HepG2 (cell line): ENCODE results near the gene MYO18B. TPM values are rescaled to one million over a fixed set of nuclear protein-coding genes. Genes with fewer than 3 reads are reported as not detected.

Experiments used
- ATAC-seq: fragments of 200-7000 bp; cut with Tn5 transposase; 3 replicates; pipeline ENCODE4 v1.9.1; 2020; ENCODE audit warnings: mild to moderate bottlenecking, moderate library complexity
- BruUV-seq: library from RNA; stranded (reverse); fragments of 400-500 nt; replicated peaks from 2 replicates; lab custom pipeline; 2021; lab: Mats Ljungman, UMichigan
- CTCF ChIA-PET: fragments of 300-600 bp; formaldehyde crosslinking; extraction: SDS; loops from one replicate; lab custom pipeline; 2021; ENCODE audit warnings: low total read pairs, inconsistent platforms, low intra/inter-chr PET ratio; lab: Yijun Ruan, JAX
- POLR2A ChIA-PET: fragments of 350-600 bp; sonication (Branson Sonifier 250); formaldehyde crosslinking; loops from one replicate; lab custom pipeline; 2020; ENCODE audit warnings: antibody characterized with exemption, inconsistent platforms; lab: Yijun Ruan, JAX
- DNase-seq: peaks from one replicate; pipeline ENCODE4 v3.0.0-alpha.2; 2015; ENCODE audit warnings: low spot score
- FAIRE-seq: peaks from 3 replicates; lab custom pipeline; 2011; peaks lifted over from hg19 to GRCh38; lab: Jason Lieb, UNC
- H2AFZ ChIP-seq: one replicate; pipeline ENCODE4 v1.6.1; 2011; ENCODE audit warnings: low read length, inconsistent platforms
- H3K27ac ChIP-seq: fragments of 300-600 bp; 3 replicates; pipeline ENCODE4 v1.8.0; 2011; ENCODE audit warnings: mixed run types, mild to moderate bottlenecking, mixed read lengths, low read length, inconsistent platforms; ENCODE audit not compliant: insufficient read depth; ENCODE audit errors: extremely low read length
- H3K27me3 ChIP-seq, 2 experiments: fragments of 200-600 bp in 1 of 2; 2 replicates in 1 of 2; 3 replicates in 1 of 2; pipeline versions ENCODE4 v1.6.0 to v1.8.0; 2011; ENCODE audit warnings: low read length in 2 of 2, mild to moderate bottlenecking in 2 of 2, moderate library complexity in 2 of 2, inconsistent platforms in 1 of 2; ENCODE audit not compliant: insufficient read depth in 2 of 2, control insufficient read depth in 1 of 2
- H3K36me3 ChIP-seq, 2 experiments: fragments of 200-600 bp in 1 of 2; replicated peaks in 1 of 2; 2 replicates in 1 of 2; 3 replicates in 1 of 2; pipeline versions ENCODE4 v1.5.1 to v1.8.0; 2011; ENCODE audit warnings: low read length in 2 of 2, inconsistent platforms in 1 of 2; ENCODE audit not compliant: insufficient read depth in 2 of 2, control insufficient read depth in 1 of 2
- H3K4me1 ChIP-seq: 2 replicates; pipeline ENCODE4 v1.5.1; 2012; ENCODE audit warnings: low read length, inconsistent platforms; ENCODE audit not compliant: insufficient read depth
- H3K4me2 ChIP-seq: 2 replicates; pipeline ENCODE4 v1.6.0; 2011; ENCODE audit warnings: low read depth, low read length, inconsistent platforms
- H3K4me3 ChIP-seq, 3 experiments: fragments of 200-600 bp in 1 of 3; sonication (generic), shearing (Covaris generic) in 1 of 3; replicated peaks in 1 of 3; 2 replicates each; pipeline ENCODE4 v1.5.1; 2011 to 2016; ENCODE audit warnings: low read length in 3 of 3, inconsistent platforms in 2 of 3, low read depth in 2 of 3, mild to moderate bottlenecking in 2 of 3, control low read depth in 1 of 3, mixed read lengths in 1 of 3; ENCODE audit not compliant: insufficient read depth in 1 of 3
- H3K79me2 ChIP-seq: one replicate; pipeline ENCODE4 v1.6.1; 2011; ENCODE audit warnings: low read length, inconsistent platforms; ENCODE audit not compliant: insufficient read depth
- H3K9ac ChIP-seq: 2 replicates; pipeline ENCODE4 v1.6.0; 2011; ENCODE audit warnings: mild to moderate bottlenecking, low read depth, low read length, inconsistent platforms; ENCODE audit not compliant: insufficient read depth
- H3K9me3 ChIP-seq: 2 replicates; pipeline ENCODE4 v1.5.1; 2012; ENCODE audit warnings: mild to moderate bottlenecking, low read length
- H4K20me1 ChIP-seq: 2 replicates; pipeline ENCODE4 v1.6.0; 2011; ENCODE audit warnings: inconsistent platforms, mild to moderate bottlenecking, low read length, moderate library complexity; ENCODE audit not compliant: insufficient read depth
- ATF2 ChIP-seq: sonication (generic); formaldehyde crosslinking; IDR thresholded peaks from 2 replicates; pipeline ENCODE4 v1.4.0; 2020; ENCODE audit warnings: missing genetic modification reagents
- GABPA ChIP-seq, 2 experiments: IDR thresholded peaks; 2 replicates each; pipeline ENCODE4 v1.6.1; 2011 to 2016; ENCODE audit warnings: low read depth in 2 of 2, low read length in 1 of 2, missing biosample characterization in 1 of 2, missing genetic modification characterization in 1 of 2
- KDM6A ChIP-seq: IDR thresholded peaks from 2 replicates; pipeline ENCODE4 v1.6.1; 2016; ENCODE audit warnings: low read depth
- NCOA2 ChIP-seq: sonication (generic); formaldehyde crosslinking; IDR thresholded peaks from 2 replicates; pipeline ENCODE4 v1.8.0; 2022; ENCODE audit warnings: inconsistent platforms
- NFKB2 ChIP-seq: sonication (generic); formaldehyde crosslinking; IDR thresholded peaks from 2 replicates; pipeline ENCODE4 v1.4.0; 2020; ENCODE audit warnings: missing genetic modification reagents, borderline replicate concordance
- NR2F1 ChIP-seq, 2 experiments: fragments of 450-650 bp in 1 of 2; formaldehyde crosslinking in 1 of 2; IDR thresholded peaks; 2 replicates each; pipeline versions ENCODE4 v1.5.0 to v1.6.1; 2016 to 2020; ENCODE audit warnings: mild to moderate bottlenecking in 1 of 2, missing compliant biosample characterization in 1 of 2, missing genetic modification reagents in 1 of 2, moderate library complexity in 1 of 2
- RORA ChIP-seq: sonication (generic); formaldehyde crosslinking; IDR thresholded peaks from 2 replicates; pipeline ENCODE4 v1.5.0; 2020; ENCODE audit warnings: mild to moderate bottlenecking, missing genetic modification reagents, moderate library complexity
- SNRNP70 ChIP-seq: fragments of 200-400 bp; formaldehyde crosslinking; IDR thresholded peaks from 2 replicates; pipeline ENCODE4 v1.6.1; 2017; ENCODE audit warnings: mild to moderate bottlenecking, low read depth, low read length, moderate library complexity
- TFE3 ChIP-seq: IDR thresholded peaks from 2 replicates; pipeline ENCODE4 v1.6.1; 2016
- ZNF138 ChIP-seq: sonication (generic); formaldehyde crosslinking; IDR thresholded peaks from 2 replicates; pipeline ENCODE4 v1.5.0; 2020; ENCODE audit warnings: mild to moderate bottlenecking, low read depth, missing genetic modification reagents
- ZNF205 ChIP-seq: IDR thresholded peaks from 2 replicates; pipeline ENCODE4 v1.6.1; 2018; ENCODE audit warnings: missing biosample characterization, missing genetic modification reagents
- ZNF589 ChIP-seq: sonication (generic); formaldehyde crosslinking; conservative IDR thresholded peaks from 2 replicates; pipeline ENCODE4 v1.8.0; 2022; ENCODE audit warnings: mild to moderate bottlenecking, moderate library complexity, missing genetic modification reagents
- ZNF605 ChIP-seq: sonication (generic); formaldehyde crosslinking; IDR thresholded peaks from 2 replicates; pipeline ENCODE4 v1.8.0; 2022; ENCODE audit warnings: mild to moderate bottlenecking, missing genetic modification reagents
- WGBS: methylation state at CpG from one replicate; pipeline ENCODE4 v1.1.6; 2017; ENCODE audit warnings: low lambda C conversion rate; 5-methylcytosine and 5-hydroxymethylcytosine counted together
- in situ Hi-C: cut with HindIII; loops from 2 replicates; pipeline ENCODE4 v1.10.0; 2017; ENCODE audit warnings: low pct_unique_long_range_greater_than_20kb; ENCODE audit not compliant: extremely low pct_ligation_motif_present
- intact Hi-C: fragments of 100-400 bp; cut with micrococcal nuclease; formaldehyde crosslinking; loops from one replicate; pipeline ENCODE4 v1.10.0; 2022; ENCODE audit not compliant: unreplicated experiment
- polyA plus RNA-seq, 8 experiments: library from polyadenylated mRNA; depleted of rRNA in 3 of 8; stranded (reverse) in 7 of 8; unstranded in 1 of 8; fragments of >200 nt; fragmentation: Illumina TruSeq in 4 of 8; extraction: Trizol in 4 of 8; gene quantifications; 2 replicates each; pipeline versions ENCODE4 v1.2.1 to v1.2.3, GENCODE V29; 2011 to 2016; ENCODE audit warnings: low read depth in 4 of 8, missing spikeins in 1 of 8, mixed read lengths in 1 of 8; ENCODE audit not compliant: insufficient read depth in 1 of 8
- total RNA-seq, 5 experiments: library from RNA; depleted of rRNA; stranded (reverse); fragments of >200 nt; fragmentation: Illumina TruSeq; extraction: Trizol; gene quantifications; 2 replicates each; pipeline ENCODE4 v1.2.3, GENCODE V29; 2016; ENCODE audit warnings: low read depth in 1 of 5
- TF ChIP-seq, protein P1 (sequence below): sonication (generic); formaldehyde crosslinking; conservative IDR thresholded peaks from 2 replicates; pipeline ENCODE4 v1.4.0; 2020; ENCODE audit warnings: missing genetic modification reagents
- TF ChIP-seq, protein P2 (sequence below): sonication (generic); formaldehyde crosslinking; IDR thresholded peaks from 2 replicates; pipeline ENCODE4 v1.4.0; 2020; ENCODE audit warnings: missing genetic modification reagents, mild to moderate bottlenecking, borderline replicate concordance

Gene MYO18B
- total and polyA plus RNA-seq, 2 of the 13 experiments (the other 11 are each of a cell fraction or from before 2014, with no cell fraction given), result 0.01 TPM; not detected in 1

DNA sequence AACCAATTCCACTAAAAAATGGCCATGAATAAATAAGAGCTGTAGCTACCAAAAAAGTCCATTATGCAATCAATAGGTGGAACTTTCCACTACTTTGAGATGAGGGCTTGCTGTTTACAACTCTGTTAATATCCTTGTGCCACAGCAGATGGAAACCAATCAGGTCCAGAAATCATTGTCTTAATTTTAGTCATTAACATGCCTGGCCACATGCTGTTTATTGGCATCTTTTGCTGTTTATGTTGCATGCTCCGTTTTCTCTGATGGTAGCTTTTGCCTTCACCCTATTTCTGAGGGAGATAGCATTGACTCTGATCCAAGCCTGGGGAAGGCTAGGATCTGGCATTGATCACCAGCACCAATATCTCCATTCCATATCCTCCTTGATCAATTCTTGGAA, 234.4 kb downstream of the MYO18B start:
- no TSS peak for BruUV-seq
- Histone ChIP-seq H3K27me3 (no peaks in the 10 kb centered on the region), H3K4me2 (no peak overlapping the region), H3K4me3 (no peak overlapping the region), H4K20me1 (no peaks in the 10 kb centered on the region), H3K27ac (no peak overlapping the region), H3K4me1 (no peaks in the 10 kb centered on the region), H3K9me3 (no peaks in the 10 kb centered on the region), H3K9ac (no peak overlapping the region), H2AFZ (no peak overlapping the region), H3K79me2 (no peaks in the 10 kb centered on the region), H3K36me3 (no peaks in the 10 kb centered on the region)
- intact Hi-C loops (no loop called here), in situ Hi-C loops (no loop called here)
- 15% methylated on average over 1 of the region's 1 CpG for WGBS
- CTCF ChIA-PET, result no interaction called here
- POLR2A ChIA-PET, result no interaction called here
- FAIRE-seq (no peak), ATAC-seq (no peak), DNase-seq (no peak)
- TF ChIP-seq, protein P1, sequence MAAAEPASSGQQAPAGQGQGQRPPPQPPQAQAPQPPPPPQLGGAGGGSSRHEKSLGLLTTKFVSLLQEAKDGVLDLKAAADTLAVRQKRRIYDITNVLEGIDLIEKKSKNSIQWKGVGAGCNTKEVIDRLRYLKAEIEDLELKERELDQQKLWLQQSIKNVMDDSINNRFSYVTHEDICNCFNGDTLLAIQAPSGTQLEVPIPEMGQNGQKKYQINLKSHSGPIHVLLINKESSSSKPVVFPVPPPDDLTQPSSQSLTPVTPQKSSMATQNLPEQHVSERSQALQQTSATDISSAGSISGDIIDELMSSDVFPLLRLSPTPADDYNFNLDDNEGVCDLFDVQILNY, result no peak
- TF ChIP-seq ZNF138 (CRISPR knock-in tag) (no peak), ATF2 (CRISPR knock-in tag) (no peak)

GRCh38 chr22:25979968-25980367, 238.0 kb downstream of the MYO18B start:
- ATAC-seq (no peak), FAIRE-seq (no peak)
- TF ChIP-seq TFE3 (CRISPR knock-in tag), result no peak
- TF ChIP-seq NR2F1 (CRISPR knock-in tag; IDR thresholded peaks at IDR 0.05), result no peak
- TF ChIP-seq, protein P2, sequence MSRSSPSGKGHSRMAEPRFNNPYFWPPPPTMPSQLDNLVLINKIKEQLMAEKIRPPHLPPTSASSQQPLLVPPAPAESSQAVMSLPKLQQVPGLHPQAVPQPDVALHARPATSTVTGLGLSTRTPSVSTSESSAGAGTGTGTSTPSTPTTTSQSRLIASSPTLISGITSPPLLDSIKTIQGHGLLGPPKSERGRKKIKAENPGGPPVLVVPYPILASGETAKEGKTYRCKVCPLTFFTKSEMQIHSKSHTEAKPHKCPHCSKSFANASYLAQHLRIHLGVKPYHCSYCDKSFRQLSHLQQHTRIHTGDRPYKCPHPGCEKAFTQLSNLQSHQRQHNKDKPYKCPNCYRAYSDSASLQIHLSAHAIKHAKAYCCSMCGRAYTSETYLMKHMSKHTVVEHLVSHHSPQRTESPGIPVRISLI (CRISPR knock-in tag), result no peak
- no peak for TF ChIP-seq ZNF589
- no peak for TF ChIP-seq KDM6A (CRISPR knock-in tag)
- no peak for TF ChIP-seq NFKB2 (CRISPR knock-in tag)
- TF ChIP-seq RORA (CRISPR knock-in tag), result no peak
- TF ChIP-seq ZNF605 (CRISPR knock-in tag), result no peak
- TF ChIP-seq SNRNP70, result no peak
- TF ChIP-seq NCOA2, result no peak
- TF ChIP-seq GABPA (IDR thresholded peaks at IDR 0.05; ENCODE audit: low read depth, low read length), result no peak
- TF ChIP-seq GABPA (CRISPR knock-in tag; IDR thresholded peaks at IDR 0.05; ENCODE audit: low read depth), result no peak
- no peak for TF ChIP-seq ZNF205 (CRISPR knock-in tag)

More at GRCh38 chr22:25979968-25980367, 238.0 kb downstream of the MYO18B start:
- 0% methylated on average over 3 of the region's 3 CpGs for WGBS
- CTCF ChIA-PET, result no interaction called here
- no peak overlapping the region for H3K4me3 ChIP-seq
- H3K36me3 ChIP-seq, result no peaks in the 10 kb centered on the region
- in situ Hi-C loops, result no loop called here
- no peaks in the 10 kb centered on the region for H3K27me3 ChIP-seq
- no peak overlapping the region for H3K4me2 ChIP-seq
- no peaks in the 10 kb centered on the region for H4K20me1 ChIP-seq
- no peak overlapping the region for H2AFZ ChIP-seq
- H3K4me1 ChIP-seq, result no peaks in the 10 kb centered on the region
- no peaks in the 10 kb centered on the region for H3K79me2 ChIP-seq
- POLR2A ChIA-PET, result no interaction called here
- no peak overlapping the region for H3K27ac ChIP-seq
- no peak for DNase-seq
- H3K9me3 ChIP-seq, result no peaks in the 10 kb centered on the region
- no peak overlapping the region for H3K9ac ChIP-seq
- intact Hi-C loops, result no loop called here
- BruUV-seq, result no TSS peak
